Parathyroid adenoma (tissue), 2 donors: ENCODE measurements around the gene PTGDR.

Experiments
- H2AFZ ChIP-seq: fragments of 300-600 bp; sonication (generic); one replicate; pipeline ENCODE4 v1.7.0; 2017; ENCODE audit warnings: antibody characterized with exemption, mild to moderate bottlenecking
- H3K27ac ChIP-seq: fragments of 300-600 bp; sonication (generic); one replicate; pipeline ENCODE4 v1.7.0; 2017
- H3K27me3 ChIP-seq: fragments of 300-600 bp; sonication (generic); one replicate; pipeline ENCODE4 v1.7.0; 2017; ENCODE audit warnings: low read length; ENCODE audit not compliant: control insufficient read depth, insufficient read depth
- H3K36me3 ChIP-seq: fragments of 300-600 bp; sonication (generic); one replicate; pipeline ENCODE4 v1.7.0; 2017; ENCODE audit warnings: low read length; ENCODE audit not compliant: control insufficient read depth, insufficient read depth
- H3K4me1 ChIP-seq: fragments of 300-600 bp; sonication (generic); one replicate; pipeline ENCODE4 v1.7.0; 2017; ENCODE audit warnings: control low read depth
- H3K4me2 ChIP-seq: fragments of 300-600 bp; sonication (generic); one replicate; pipeline ENCODE4 v1.7.0; 2017; ENCODE audit warnings: low read length
- H3K4me3 ChIP-seq: fragments of 300-600 bp; sonication (generic); one replicate; pipeline ENCODE4 v1.7.0; 2017; ENCODE audit warnings: low read depth, low read length
- H3K79me2 ChIP-seq: fragments of 300-600 bp; sonication (generic); one replicate; pipeline ENCODE4 v1.7.0; 2017; ENCODE audit warnings: control low read depth
- H3K9ac ChIP-seq: fragments of 300-600 bp; sonication (generic); one replicate; pipeline ENCODE4 v1.7.0; 2017; ENCODE audit warnings: mild to moderate bottlenecking
- H3K9me3 ChIP-seq: fragments of 300-600 bp; sonication (generic); one replicate; pipeline ENCODE4 v1.7.0; 2017; ENCODE audit warnings: low read length; ENCODE audit not compliant: control insufficient read depth
- CTCF ChIP-seq: fragments of 300-600 bp; sonication (generic); IDR thresholded peaks from one replicate; pipeline ENCODE4 v1.7.0; 2017; ENCODE audit warnings: antibody characterized with exemption, mild to moderate bottlenecking
- donor health status: primary hyperparathyroidism.

The PTGDR gene

GRCh38 chr14:52262600-52262999 lies 4.9 kb upstream of the PTGDR start:
- H3K9me3 ChIP-seq, result no peaks in the 10 kb centered on the region
- H3K36me3 ChIP-seq, result no peaks in the 10 kb centered on the region
- no peak overlapping the region for H2AFZ ChIP-seq
- H3K4me2 ChIP-seq, result peak overlapping the region; percentile 39
- no peak overlapping the region for H3K4me3 ChIP-seq
- no peak overlapping the region for H3K27ac ChIP-seq
- H3K9ac ChIP-seq, result no peak overlapping the region
- no peaks in the 10 kb centered on the region for H3K27me3 ChIP-seq
- no peaks in the 10 kb centered on the region for H3K79me2 ChIP-seq
- H3K4me1 ChIP-seq, result peaks cover 5% of the 10 kb centered on the region
- TF ChIP-seq CTCF, result no peak

GRCh38 chr14:52263190-52263589 lies 4.3 kb upstream of the PTGDR start:
- no peaks in the 10 kb centered on the region for H3K27me3 ChIP-seq
- peak overlapping the region; percentile 13 for H3K4me3 ChIP-seq
- no peaks in the 10 kb centered on the region for H3K36me3 ChIP-seq
- no peaks in the 10 kb centered on the region for H3K9me3 ChIP-seq
- H3K79me2 ChIP-seq, result no peaks in the 10 kb centered on the region
- no peak overlapping the region for H3K27ac ChIP-seq
- H3K4me1 ChIP-seq, result peaks cover 5% of the 10 kb centered on the region
- no peak overlapping the region for H3K9ac ChIP-seq
- no peak for TF ChIP-seq CTCF
- peak overlapping the region; percentile 39 for H3K4me2 ChIP-seq
- no peak overlapping the region for H2AFZ ChIP-seq

- Histone ChIP-seq H3K4me3 (no peak overlapping the region), H3K9ac (no peak overlapping the region), H2AFZ (no peak overlapping the region), H3K4me2 (no peak overlapping the region), H3K79me2 (no peaks in the 10 kb centered on the region), H3K9me3 (no peaks in the 10 kb centered on the region), H3K36me3 (no peaks in the 10 kb centered on the region), H3K4me1 (peaks cover 5% of the 10 kb centered on the region), H3K27ac (no peak overlapping the region), H3K27me3 (no peaks in the 10 kb centered on the region)
- no peak for TF ChIP-seq CTCF
Measured at GRCh38 chr14:52265253-52265652, 2.2 kb upstream of the PTGDR start.

- Histone ChIP-seq H2AFZ (no peak overlapping the region), H3K9me3 (no peaks in the 10 kb centered on the region), H3K4me3 (no peak overlapping the region), H3K4me1 (peaks cover 5% of the 10 kb centered on the region), H3K9ac (no peak overlapping the region), H3K36me3 (no peaks in the 10 kb centered on the region), H3K4me2 (no peak overlapping the region), H3K27me3 (no peaks in the 10 kb centered on the region), H3K27ac (no peak overlapping the region), H3K79me2 (no peaks in the 10 kb centered on the region)
- no peak for TF ChIP-seq CTCF
Measured at GRCh38 chr14:52266179-52266578, 1.3 kb upstream of the PTGDR start.

GRCh38 chr14:52266782-52267181 lies 716 bp upstream of the PTGDR start:
- Histone ChIP-seq H3K36me3 (no peaks in the 10 kb centered on the region), H3K4me3 (no peak overlapping the region), H3K4me2 (no peak overlapping the region), H3K9me3 (no peaks in the 10 kb centered on the region), H3K9ac (no peak overlapping the region), H3K4me1 (peaks cover 5% of the 10 kb centered on the region), H3K79me2 (no peaks in the 10 kb centered on the region), H3K27ac (no peak overlapping the region), H2AFZ (peak overlapping the region; percentile 69), H3K27me3 (no peaks in the 10 kb centered on the region)
- TF ChIP-seq CTCF, result no peak
